SK-N-SH treated with all-trans-retinoic acid at 6 μM for 48 hours (cell line): Measurements from ENCODE around the gene TLX2.

ENCODE experiments used
- ATAC-seq: fragments of 200-7000 bp; cut with Tn5 transposase; 3 replicates; pipeline ENCODE4 v1.9.1; 2020; ENCODE audit warnings: mild to moderate bottlenecking, moderate library complexity
- BACH2 ChIP-seq: fragments of 250-450 bp; sonication (Bioruptor Pico); IDR thresholded peaks from 2 replicates; pipeline ENCODE4 v1.9.0; 2021; ENCODE audit warnings: mild to moderate bottlenecking, borderline replicate concordance
- CREB5 ChIP-seq: fragments of 250-450 bp; sonication (Bioruptor Pico); IDR thresholded peaks from 2 replicates; pipeline ENCODE4 v1.5.1; 2020; ENCODE audit warnings: low read depth, mild to moderate bottlenecking, moderate library complexity
- CSDC2 ChIP-seq: fragments of 250-450 bp; sonication (Bioruptor Pico); IDR thresholded peaks from 2 replicates; pipeline ENCODE4 v1.5.0; 2020; ENCODE audit warnings: mild to moderate bottlenecking, moderate library complexity
- CSRNP3 ChIP-seq: fragments of 250-450 bp; sonication (Bioruptor Pico); IDR thresholded peaks from 2 replicates; pipeline ENCODE4 v1.5.1; 2021; ENCODE audit warnings: mild to moderate bottlenecking, moderate library complexity
- ESRRG ChIP-seq: fragments of 250-450 bp; sonication (Bioruptor Pico); IDR thresholded peaks from 2 replicates; pipeline ENCODE4 v1.6.1; 2021; ENCODE audit warnings: mild to moderate bottlenecking
- GLIS3 ChIP-seq: fragments of 250-450 bp; sonication (Bioruptor Pico); IDR thresholded peaks from 2 replicates; pipeline ENCODE4 v1.5.0; 2020; ENCODE audit warnings: mild to moderate bottlenecking, moderate library complexity
- ISL1 ChIP-seq: fragments of 250-450 bp; sonication (Bioruptor Pico); IDR thresholded peaks from 2 replicates; pipeline ENCODE4 v2.1.2; 2022; ENCODE audit warnings: mild to moderate bottlenecking, moderate library complexity
- OSR1 ChIP-seq: fragments of 250-450 bp; sonication (Bioruptor Pico); IDR thresholded peaks from 2 replicates; pipeline ENCODE4 v1.8.0; 2022; ENCODE audit warnings: moderate library complexity, mild to moderate bottlenecking, inconsistent platforms
- PATZ1 ChIP-seq: fragments of 250-450 bp; sonication (Bioruptor Pico); IDR thresholded peaks from 2 replicates; pipeline ENCODE4 v1.8.0; 2020; ENCODE audit warnings: mild to moderate bottlenecking, moderate library complexity, borderline replicate concordance
- PPARA ChIP-seq: fragments of 250-450 bp; sonication (Bioruptor Pico); IDR thresholded peaks from 2 replicates; pipeline ENCODE4 v1.5.0; 2020; ENCODE audit warnings: mild to moderate bottlenecking, borderline replicate concordance
- SNAI2 ChIP-seq: fragments of 250-450 bp; sonication (Bioruptor Pico); IDR thresholded peaks from 2 replicates; pipeline ENCODE4 v1.5.0; 2020; ENCODE audit warnings: mild to moderate bottlenecking, moderate library complexity
- TCF4 ChIP-seq: fragments of 250-450 bp; sonication (Bioruptor Pico); IDR thresholded peaks from 2 replicates; pipeline ENCODE4 v1.8.0; 2021; ENCODE audit warnings: mild to moderate bottlenecking, moderate library complexity, borderline replicate concordance
- TSHZ2 ChIP-seq: fragments of 250-450 bp; sonication (Bioruptor Pico); IDR thresholded peaks from 2 replicates; pipeline ENCODE4 v1.5.0; 2020; ENCODE audit warnings: mild to moderate bottlenecking, moderate library complexity
- ZC3H10 ChIP-seq: fragments of 250-450 bp; sonication (Bioruptor Pico); IDR thresholded peaks from 2 replicates; pipeline ENCODE4 v1.5.1; 2021; ENCODE audit warnings: mild to moderate bottlenecking, moderate library complexity
- ZFP3 ChIP-seq: fragments of 250-450 bp; sonication (Bioruptor Pico); IDR thresholded peaks from 2 replicates; pipeline ENCODE4 v1.5.0; 2020; ENCODE audit warnings: mild to moderate bottlenecking, moderate library complexity
- ZFP30 ChIP-seq: fragments of 450-650 bp; formaldehyde crosslinking; IDR thresholded peaks from 2 replicates; pipeline ENCODE4 v1.5.0; 2022; ENCODE audit warnings: mild to moderate bottlenecking, moderate library complexity
- ZNF565 ChIP-seq: fragments of 450-650 bp; formaldehyde crosslinking; conservative IDR thresholded peaks from 2 replicates; pipeline ENCODE4 v1.5.0; 2020; ENCODE audit warnings: low read depth, mild to moderate bottlenecking, moderate library complexity
- ZNF70 ChIP-seq: fragments of 450-650 bp; formaldehyde crosslinking; IDR thresholded peaks from 2 replicates; pipeline ENCODE4 v1.5.0; 2020; ENCODE audit warnings: mild to moderate bottlenecking, moderate library complexity
- ZNF8 ChIP-seq: fragments of 450-650 bp; formaldehyde crosslinking; IDR thresholded peaks from 2 replicates; pipeline ENCODE4 v1.5.0; 2020; ENCODE audit warnings: mild to moderate bottlenecking, moderate library complexity

Gene TLX2

GRCh38 chr2:74491648-74492544, 22.4 kb upstream of the TLX2 start (continued):
- no peak for TF ChIP-seq PATZ1 (CRISPR knock-in tag)

GRCh38 chr2:74493546-74493945, 20.7 kb upstream of the TLX2 start:
- no peak for ATAC-seq
- TF ChIP-seq ZFP3 (CRISPR knock-in tag) (no peak), OSR1 (CRISPR knock-in tag) (no peak), SNAI2 (CRISPR knock-in tag) (no peak), BACH2 (no peak), ZNF70 (no peak), CSDC2 (CRISPR knock-in tag) (no peak), ZC3H10 (no peak), CREB5 (CRISPR knock-in tag) (no peak), ZNF8 (CRISPR knock-in tag) (no peak), GLIS3 (CRISPR knock-in tag) (no peak), ZFP30 (CRISPR knock-in tag) (no peak), PPARA (CRISPR knock-in tag) (no peak), TCF4 (CRISPR knock-in tag) (no peak)

GRCh38 chr2:74495440-74495839, 18.8 kb upstream of the TLX2 start:
- no peak for ATAC-seq
- TF ChIP-seq CREB5 (CRISPR knock-in tag) = no peak
- TF ChIP-seq ESRRG (CRISPR knock-in tag) = no peak
- TF ChIP-seq PATZ1 (CRISPR knock-in tag) = no peak
- no peak for TF ChIP-seq ZFP30 (CRISPR knock-in tag)
- TF ChIP-seq ZC3H10 = no peak
- no peak for TF ChIP-seq TCF4 (CRISPR knock-in tag)
- TF ChIP-seq TSHZ2 (CRISPR knock-in tag) = no peak
- no peak for TF ChIP-seq PPARA (CRISPR knock-in tag)
- TF ChIP-seq OSR1 (CRISPR knock-in tag) = no peak
- no peak for TF ChIP-seq ISL1 (CRISPR knock-in tag)
- TF ChIP-seq ZNF565 (CRISPR knock-in tag) = no peak
- TF ChIP-seq ZFP3 (CRISPR knock-in tag) = no peak
- no peak for TF ChIP-seq GLIS3 (CRISPR knock-in tag)
- no peak for TF ChIP-seq CSDC2 (CRISPR knock-in tag)
- TF ChIP-seq ZNF8 (CRISPR knock-in tag) = no peak
- no peak for TF ChIP-seq CSRNP3 (CRISPR knock-in tag)
- TF ChIP-seq, all 23 proteins: peak for 0
